Measurements from ENCODE around the gene ADARB1. TPM values are rescaled to one million over a fixed set of nuclear protein-coding genes. Genes with fewer than 3 reads are reported as not detected.
A peak's percentile ranks its signal among the peaks of the same experiment; 100 is the strongest.

Gene ADARB1
- total and polyA plus RNA-seq, 9 of the 15 experiments (the other 6 are each of a cell fraction or from before 2014, with no cell fraction given), result 6.7 to 16.0 (median 8.3) TPM

GRCh38 chr21:45246386-45247320 is 172.3 kb downstream of the ADARB1 start:
- no TSS peak for BruUV-seq (replicated peaks)
- H3K9ac ChIP-seq (ENCODE audit: insufficient read depth in 1 of 2, low read depth in 2 of 2, low read length in 2 of 2), result no peak overlapping the region
- POLR2A ChIA-PET, result interaction anchor here (0.6 to 0.8 kb wide), 4 partner anchors 15 to 846 kb away, joined by 3 read pairs; no protein-coding TSS in a partner anchor
- no peak overlapping the region for H2AFZ ChIP-seq (ENCODE audit: low read depth, low read length)
- no peak for DNase-seq (ENCODE audit: extremely low read depth in 1 of 4, low spot score in 3 of 4)
- no peaks in the 10 kb centered on the region for H3K9me1 ChIP-seq (ENCODE audit: control insufficient read depth, insufficient read depth, low read length)
- H3K4me1 ChIP-seq (replicated peaks in 1 of 2; ENCODE audit: control insufficient read depth in 2 of 2, insufficient read depth in 2 of 2, low read length in 2 of 2), result peaks cover 0 to 4% of the 10 kb centered on the region in 2 experiments; a peak in 1 of 5 replicates
- CTCF ChIA-PET (ENCODE audit: low intra/inter-chr PET ratio), result interaction anchor here (0.6 kb wide), 1 partner anchor 106 kb away, joined by 3 read pairs; no protein-coding TSS in a partner anchor
- in situ Hi-C loops (cut with MboI) (no loop called here), intact Hi-C loops (cut with micrococcal nuclease) (no loop called here)
- H3K9me3 ChIP-seq (replicated peaks; ENCODE audit: control insufficient read depth, insufficient read depth, low read depth, low read length), result 0 out of 2 replicates have a peak, but pooled peaks cover 4% of the 10 kb centered on the region
- no peaks in the 10 kb centered on the region for H4K20me1 ChIP-seq (replicated peaks; ENCODE audit: control insufficient read depth, insufficient read depth, low read length)
- ATAC-seq, result no peak
- H3K4me3 ChIP-seq, result no peak overlapping the region
- no peak overlapping the region for H3K27ac ChIP-seq (ENCODE audit: extremely low read depth, low read depth, low read length)
- H3K27me3 ChIP-seq (ENCODE audit: control insufficient read depth in 2 of 2, insufficient read depth in 2 of 2, low read length in 2 of 2), result peaks cover 17 to 44% of the 10 kb centered on the region in 2 experiments
- FAIRE-seq, result peak; percentile 35
- H3K36me3 ChIP-seq (ENCODE audit: control insufficient read depth, insufficient read depth, low read length), result no peaks in the 10 kb centered on the region
- no peaks in the 10 kb centered on the region for H3K79me2 ChIP-seq (ENCODE audit: control insufficient read depth, insufficient read depth, low read length)
- no peak for TF ChIP-seq BACH1 (tag; IDR thresholded peaks at IDR 0.05)
- 8% methylated on average over 18 of the region's 20 CpGs for WGBS (ENCODE audit: insufficient coverage, low coverage, missing lambda C conversion rate)
- no peak overlapping the region for H3K4me2 ChIP-seq (ENCODE audit: insufficient read depth, low read length)

GRCh38 chr21:45248301-45248892 is 174.0 kb downstream of the ADARB1 start:
- CTCF ChIA-PET (ENCODE audit: low intra/inter-chr PET ratio), result no interaction called here
- ATAC-seq, result no peak
- Histone ChIP-seq H3K27me3 (ENCODE audit: control insufficient read depth in 2 of 2, insufficient read depth in 2 of 2, low read length in 2 of 2) (peaks cover 22 to 61% of the 10 kb centered on the region in 2 experiments), H3K79me2 (ENCODE audit: control insufficient read depth, insufficient read depth, low read length) (no peaks in the 10 kb centered on the region), H3K9ac (ENCODE audit: insufficient read depth in 1 of 2, low read depth in 2 of 2, low read length in 2 of 2) (no peak overlapping the region; a peak in 1 of 4 replicates), H2AFZ (ENCODE audit: low read depth, low read length) (peak overlapping the region; percentile 36; the same call in 1 of the 2 replicates), H3K4me1 (replicated peaks in 1 of 2; ENCODE audit: control insufficient read depth in 2 of 2, insufficient read depth in 2 of 2, low read length in 2 of 2) (peaks cover 0 to 14% of the 10 kb centered on the region in 2 experiments; a peak in 1 of 5 replicates), H3K36me3 (ENCODE audit: control insufficient read depth, insufficient read depth, low read length) (no peaks in the 10 kb centered on the region), H3K9me3 (replicated peaks; ENCODE audit: control insufficient read depth, insufficient read depth, low read depth, low read length) (0 out of 2 replicates have a peak, but pooled peaks cover 4% of the 10 kb centered on the region), H3K4me2 (ENCODE audit: insufficient read depth, low read length) (no peak overlapping the region; the same call in 1 of the 2 replicates), H3K4me3 (no peak overlapping the region), H3K9me1 (ENCODE audit: control insufficient read depth, insufficient read depth, low read length) (no peaks in the 10 kb centered on the region), H3K27ac (ENCODE audit: extremely low read depth, low read depth, low read length) (no peak overlapping the region), H4K20me1 (replicated peaks; ENCODE audit: control insufficient read depth, insufficient read depth, low read length) (no peaks in the 10 kb centered on the region; the same call in 1 of the 2 replicates)
- no peak for FAIRE-seq
- in situ Hi-C loops (cut with MboI), result no loop called here
- POLR2A ChIA-PET, result interaction anchor here (0.8 to 1.5 kb wide), 4 partner anchors 9 to 14 kb away, joined by 3 to 4 read pairs (median 3); no protein-coding TSS in a partner anchor
- no TSS peak for BruUV-seq (replicated peaks)
- TF ChIP-seq MYBL2 (IDR thresholded peaks at IDR 0.05; ENCODE audit: low read depth), result no peak
- 0 out of 2 replicates have a peak, but pooled peaks have one; percentile 24 for TF ChIP-seq MYBL2 (CRISPR knock-in tag; IDR thresholded peaks at IDR 0.05; ENCODE audit: borderline replicate concordance)
- no peak for TF ChIP-seq RAD21 (CRISPR knock-in tag; conservative IDR thresholded peaks at IDR 0.05 in 1 of 2, IDR thresholded peaks at IDR 0.05 in 1 of 2)
- no peak for DNase-seq (ENCODE audit: extremely low read depth in 1 of 4, low spot score in 3 of 4)
- intact Hi-C loops (cut with micrococcal nuclease), result no loop called here
- WGBS (ENCODE audit: insufficient coverage, low coverage, missing lambda C conversion rate), result 7% methylated on average over 13 of the region's 13 CpGs

Measured in K562 (cell line).